Gastrocnemius medialis (tissue), 4 donors: ENCODE data around the gene TLL2. TPM values are rescaled to one million over a fixed set of nuclear protein-coding genes. Genes with fewer than 3 reads are reported as not detected.

Source experiments
- ATAC-seq, 2 donors: fragments of 150-250 bp; one replicate each; pipeline ENCODE4 v1.9.1; 2016
- DNase-seq, 2 donors: peaks; one replicate each; pipeline ENCODE4 v3.0.0-alpha.2; 2019
- H3K27ac ChIP-seq, 4 donors: fragments of 200-600 bp; sonication (generic); 1 replicate in 1 of 4; 2 replicates in 3 of 4; pipeline ENCODE4 v1.5.1; 2016 to 2018; ENCODE audit warnings: mild to moderate bottlenecking in 2 of 4, moderate library complexity in 1 of 4
- H3K27me3 ChIP-seq, 3 donors: fragments of 200-600 bp; sonication (generic) in 2 of 3; 1 replicate in 1 of 3; 2 replicates in 2 of 3; pipeline versions ENCODE4 v1.5.1 to v1.6.0; 2016 to 2019; ENCODE audit warnings: mild to moderate bottlenecking in 1 of 3, moderate library complexity in 1 of 3
- H3K36me3 ChIP-seq, 2 donors: fragments of 200-600 bp; sonication (generic) in 1 of 2; one replicate each; pipeline ENCODE4 v1.5.1; 2017 to 2018
- H3K4me1 ChIP-seq, 2 donors: fragments of 200-600 bp; sonication (generic) in 1 of 2; one replicate each; pipeline ENCODE4 v1.5.1; 2016 to 2017; ENCODE audit warnings: mild to moderate bottlenecking in 2 of 2
- H3K4me3 ChIP-seq, 4 donors: fragments of 200-600 bp; sonication (generic) in 3 of 4; 1 replicate in 1 of 4; 2 replicates in 3 of 4; pipeline ENCODE4 v1.5.1; 2016 to 2019; ENCODE audit warnings: mild to moderate bottlenecking in 2 of 4
- H3K9me3 ChIP-seq, 3 donors: fragments of 200-600 bp; sonication (generic) in 2 of 3; 1 replicate in 1 of 3; 2 replicates in 2 of 3; pipeline ENCODE4 v1.5.1; 2016 to 2019
- POLR2A ChIP-seq, 2 donors: fragments of 450-650 bp; IDR thresholded peaks; one replicate each; pipeline ENCODE4 v1.6.1; 2017; ENCODE audit warnings: antibody characterized with exemption in 2 of 2, mild to moderate bottlenecking in 2 of 2, moderate library complexity in 2 of 2
- in situ Hi-C, 4 donors: fragments of 200-750 bp; cut with MboI; loops; one replicate each; pipeline versions ENCODE4 v1.15.0 to v1.8.0; 2017; ENCODE audit warnings: low sequenced_read_pairs in 4 of 4
- intact Hi-C: fragments of 100-400 bp; cut with DNase I; formaldehyde crosslinking; loops from one replicate; pipeline ENCODE4 v1.15.1; 2023; ENCODE audit warnings: low total_unique reads
- total RNA-seq, 4 donors: library from RNA; depleted of rRNA; stranded (reverse); fragments of >200 nt; gene quantifications; one replicate each; pipeline versions ENCODE4 v1.1.0 to v1.2.3, GENCODE V29; 2016
- TF ChIP-seq, protein P1 (sequence below), 5 experiments: fragments of 450-650 bp in 3 of 5; fragments of 200-600 bp in 2 of 5; sonication (generic) in 2 of 5; IDR thresholded peaks in 4 of 5; conservative IDR thresholded peaks in 1 of 5; 1 replicate in 4 of 5; 2 replicates in 1 of 5; pipeline ENCODE4 v1.5.1; 2016 to 2019; ENCODE audit warnings: antibody characterized with exemption in 5 of 5, mild to moderate bottlenecking in 3 of 5, moderate library complexity in 3 of 5

The TLL2 gene
- total RNA-seq, 4 donors from 2014 or later: 0.10 to 1.0 (median 0.44) TPM; not detected in 1

- no peak overlapping the region for H3K27ac ChIP-seq
- no peaks in the 10 kb centered on the region for H3K36me3 ChIP-seq
- no peak overlapping the region for H3K4me3 ChIP-seq
- in situ Hi-C loops (no loop called here), intact Hi-C loops (no loop called here)
- ATAC-seq: no peak
- DNase-seq: no peak
- no peaks in the 10 kb centered on the region for H3K27me3 ChIP-seq
- H3K4me1 ChIP-seq: no peaks in the 10 kb centered on the region
- TF ChIP-seq, protein P1, sequence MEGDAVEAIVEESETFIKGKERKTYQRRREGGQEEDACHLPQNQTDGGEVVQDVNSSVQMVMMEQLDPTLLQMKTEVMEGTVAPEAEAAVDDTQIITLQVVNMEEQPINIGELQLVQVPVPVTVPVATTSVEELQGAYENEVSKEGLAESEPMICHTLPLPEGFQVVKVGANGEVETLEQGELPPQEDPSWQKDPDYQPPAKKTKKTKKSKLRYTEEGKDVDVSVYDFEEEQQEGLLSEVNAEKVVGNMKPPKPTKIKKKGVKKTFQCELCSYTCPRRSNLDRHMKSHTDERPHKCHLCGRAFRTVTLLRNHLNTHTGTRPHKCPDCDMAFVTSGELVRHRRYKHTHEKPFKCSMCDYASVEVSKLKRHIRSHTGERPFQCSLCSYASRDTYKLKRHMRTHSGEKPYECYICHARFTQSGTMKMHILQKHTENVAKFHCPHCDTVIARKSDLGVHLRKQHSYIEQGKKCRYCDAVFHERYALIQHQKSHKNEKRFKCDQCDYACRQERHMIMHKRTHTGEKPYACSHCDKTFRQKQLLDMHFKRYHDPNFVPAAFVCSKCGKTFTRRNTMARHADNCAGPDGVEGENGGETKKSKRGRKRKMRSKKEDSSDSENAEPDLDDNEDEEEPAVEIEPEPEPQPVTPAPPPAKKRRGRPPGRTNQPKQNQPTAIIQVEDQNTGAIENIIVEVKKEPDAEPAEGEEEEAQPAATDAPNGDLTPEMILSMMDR (IDR thresholded peaks at IDR 0.05 in 4 of 5, conservative IDR thresholded peaks at IDR 0.05 in 1 of 5): no peak
- TF ChIP-seq POLR2A (IDR thresholded peaks at IDR 0.05): no peak
- no peaks in the 10 kb centered on the region for H3K9me3 ChIP-seq
These were observed 77.7 kb downstream of the TLL2 start for GRCh38 chr10:96436035-96436434.

- Histone ChIP-seq H3K4me1 (no peaks in the 10 kb centered on the region), H3K4me3 (no peak overlapping the region), H3K36me3 (no peaks in the 10 kb centered on the region), H3K27me3 (no peaks in the 10 kb centered on the region), H3K27ac (no peak overlapping the region), H3K9me3 (no peaks in the 10 kb centered on the region)
- intact Hi-C loops: no loop called here
- no peak for ATAC-seq
- no peak for DNase-seq
- no peak for TF ChIP-seq POLR2A (IDR thresholded peaks at IDR 0.05)
- TF ChIP-seq, protein P1 (IDR thresholded peaks at IDR 0.05 in 4 of 5, conservative IDR thresholded peaks at IDR 0.05 in 1 of 5): no peak
- in situ Hi-C loops: no loop called here
These were observed 82.3 kb downstream of the TLL2 start for GRCh38 chr10:96431211-96431970.

DNA sequence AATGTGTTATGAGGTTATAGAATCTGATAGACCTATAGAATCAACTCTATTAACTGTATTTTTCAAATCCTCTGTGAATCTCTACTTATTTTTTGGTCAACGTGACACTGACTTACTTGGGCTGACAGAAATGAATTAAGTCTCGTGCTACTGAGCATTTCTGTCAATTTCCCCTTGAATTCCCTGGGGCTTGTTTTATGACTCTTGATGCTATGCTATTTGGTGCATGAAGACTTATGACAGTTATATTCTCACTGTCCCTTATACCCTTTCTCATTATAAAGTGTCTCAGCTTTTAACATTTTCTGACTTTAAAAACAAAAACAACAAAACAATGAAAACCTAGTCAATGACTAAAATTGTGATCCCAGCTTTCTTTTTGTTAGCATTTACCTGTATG, 86.4 kb downstream of the TLL2 start:
- Histone ChIP-seq H3K27me3 (no peaks in the 10 kb centered on the region), H3K4me3 (no peak overlapping the region), H3K4me1 (no peaks in the 10 kb centered on the region), H3K36me3 (no peaks in the 10 kb centered on the region), H3K27ac (no peak overlapping the region), H3K9me3 (no peaks in the 10 kb centered on the region)
- no peak for DNase-seq
- TF ChIP-seq, protein P1 (IDR thresholded peaks at IDR 0.05 in 4 of 5, conservative IDR thresholded peaks at IDR 0.05 in 1 of 5): no peak
- no peak for TF ChIP-seq POLR2A (IDR thresholded peaks at IDR 0.05)
- ATAC-seq: no peak
- in situ Hi-C loops: no loop called here
- intact Hi-C loops: no loop called here

DNA sequence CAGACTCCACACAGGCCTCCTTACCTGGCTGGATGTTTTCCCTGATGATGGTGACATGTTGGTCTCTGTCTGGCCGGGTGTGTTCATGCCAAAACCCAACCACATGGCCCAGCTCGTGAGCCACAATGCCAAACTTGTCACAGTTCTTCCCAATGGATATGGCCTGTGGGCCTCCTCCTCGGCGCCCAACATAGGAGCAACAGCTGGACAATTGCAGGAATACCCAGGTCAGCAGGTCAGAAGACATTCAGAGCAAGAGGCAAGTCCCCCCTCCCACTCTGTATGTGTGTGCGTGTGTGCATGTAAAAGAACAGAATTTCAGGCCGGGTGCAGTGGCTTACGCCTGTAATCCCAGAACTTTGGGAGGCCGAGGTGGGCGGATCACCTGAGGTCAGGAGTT, 91.2 kb downstream of the TLL2 start:
- Histone ChIP-seq H3K27me3 (peaks cover 0 to 2% (median 0%) of the 10 kb centered on the region in 3 donors), H3K36me3 (no peaks in the 10 kb centered on the region), H3K4me1 (no peaks in the 10 kb centered on the region), H3K27ac (no peak overlapping the region), H3K4me3 (no peak overlapping the region), H3K9me3 (no peaks in the 10 kb centered on the region)
- DNase-seq: no peak
- ATAC-seq: no peak
- in situ Hi-C loops (no loop called here), intact Hi-C loops (no loop called here)
- TF ChIP-seq POLR2A (IDR thresholded peaks at IDR 0.05): no peak

- intact Hi-C loops (no loop called here), in situ Hi-C loops (no loop called here)
- Histone ChIP-seq H3K27me3 (peaks cover 0 to 2% (median 0%) of the 10 kb centered on the region in 3 donors), H3K27ac (no peak overlapping the region), H3K4me3 (no peak overlapping the region), H3K9me3 (no peaks in the 10 kb centered on the region), H3K36me3 (no peaks in the 10 kb centered on the region), H3K4me1 (no peaks in the 10 kb centered on the region)
- no peak for DNase-seq
- no peak for ATAC-seq
- TF ChIP-seq, protein P1 (IDR thresholded peaks at IDR 0.05 in 4 of 5, conservative IDR thresholded peaks at IDR 0.05 in 1 of 5): no peak
- no peak for TF ChIP-seq POLR2A (IDR thresholded peaks at IDR 0.05)
These were observed 91.7 kb downstream of the TLL2 start for GRCh38 chr10:96421995-96422394.
